ENCODE data around the gene CHD9.

CHD9 gene

DNA sequence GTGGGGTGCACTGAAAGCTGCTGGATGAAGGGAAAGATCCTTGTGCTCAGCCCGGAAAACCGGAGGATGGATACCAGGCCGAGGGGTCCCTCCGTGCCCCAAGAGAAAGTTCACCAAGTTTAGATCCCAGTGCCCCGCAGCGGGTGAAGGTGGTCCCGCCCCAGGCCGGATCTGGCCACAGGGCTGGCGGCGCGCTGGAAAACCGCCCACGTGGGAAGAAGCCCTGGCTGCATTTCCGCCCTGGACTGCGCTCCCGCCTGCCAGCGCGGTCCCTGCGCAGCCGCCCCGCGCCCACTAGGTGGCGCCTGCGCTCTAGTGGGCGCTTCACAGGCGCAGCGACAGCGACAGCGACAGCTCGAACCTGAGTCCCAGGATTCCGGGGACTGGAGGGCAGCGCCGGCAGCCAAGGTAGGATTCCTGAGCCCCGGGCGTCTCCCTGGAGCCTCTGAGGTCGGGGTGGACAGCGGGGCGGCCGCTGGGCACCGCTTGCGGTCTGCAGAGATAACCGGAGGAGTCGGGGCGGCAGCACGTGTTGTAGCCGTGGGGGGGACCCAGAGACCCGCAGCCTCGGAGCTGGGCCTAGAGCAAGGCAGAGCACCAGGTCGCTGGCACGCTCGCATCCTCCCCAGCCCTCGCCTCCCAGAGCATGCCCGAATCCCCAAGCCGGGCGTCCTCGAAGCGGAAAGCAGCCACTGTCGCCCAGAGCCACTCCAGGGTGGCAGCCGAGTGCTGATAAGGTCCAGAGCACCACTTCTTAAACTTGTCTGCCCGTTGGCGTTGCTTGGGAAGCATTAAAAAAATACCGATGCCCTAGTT lies at the start of gene CHD9:
TSS of gene CHD9 (plus strand) at position 322 of the 816 bp plus-strand sequence. CDS start 101,099 bp downstream, outside the sequence.
- Histone ChIP-seq H3K27ac (ENCODE audit: extremely low read depth, low read depth, low read length) (peak within 1 kb of the TSS; percentile 73; the same call in 1 of the 2 replicates), H3K4me1 (ENCODE audit: control insufficient read depth, insufficient read depth, low read length) (no peaks in the 10 kb centered on the region), H3K4me3 (ENCODE audit: low read depth, low read length) (peak within 1 kb of the TSS; percentile 65), H3K36me3 (ENCODE audit: control insufficient read depth in 2 of 2, insufficient read depth in 1 of 2, low read length in 2 of 2) (no peaks in the 10 kb centered on the region), H3K9me3 (ENCODE audit: control insufficient read depth, insufficient read depth, low read depth, low read length) (no peaks in the 10 kb centered on the region)
- ChIA-PET CTCF (interaction anchor here (0.6 to 2.0 kb wide), 21 partner anchors 22 to 1908 kb away, joined by 3 to 12 read pairs (median 3); no protein-coding TSS in a partner anchor), POLR2A (interaction anchor here (0.8 to 1.5 kb wide), 6 partner anchors 45 to 228 kb away, joined by 3 to 7 read pairs (median 4); no protein-coding TSS in a partner anchor)
- TF ChIP-seq ZNF121 (tag by site-specific recombination; IDR thresholded peaks at IDR 0.05) (no peak), ZNF362 (tag by site-specific recombination; IDR thresholded peaks at IDR 0.05) (0 out of 2 replicates have a peak, but pooled peaks have one; percentile 10), GLIS1 (tag by site-specific recombination; IDR thresholded peaks at IDR 0.05) (no peak), ZNF837 (tag by site-specific recombination; IDR thresholded peaks at IDR 0.05) (no peak), ZNF777 (tag by site-specific recombination; IDR thresholded peaks at IDR 0.05; ENCODE audit: borderline replicate concordance) (no peak), EGR2 (tag by site-specific recombination; IDR thresholded peaks at IDR 0.05; ENCODE audit: low read depth) (peak; percentile 68), SALL2 (tag by site-specific recombination; IDR thresholded peaks at IDR 0.05; ENCODE audit: borderline replicate concordance) (no peak), ELK4 (IDR thresholded peaks at IDR 0.05; ENCODE audit: borderline replicate concordance, low read depth, low read length) (no peak), ZNF248 (tag by site-specific recombination; IDR thresholded peaks at IDR 0.05) (no peak), ZIC2 (tag by site-specific recombination; IDR thresholded peaks at IDR 0.05) (peak; percentile 89), ZNF548 (tag by site-specific recombination; IDR thresholded peaks at IDR 0.05) (no peak), SP2 (tag by site-specific recombination; IDR thresholded peaks at IDR 0.05) (peak; percentile 79), ZNF639 (tag by site-specific recombination; IDR thresholded peaks at IDR 0.05) (no peak), OSR2 (tag by site-specific recombination; IDR thresholded peaks at IDR 0.05) (no peak), KLF7 (tag by site-specific recombination; IDR thresholded peaks at IDR 0.05; ENCODE audit: borderline replicate concordance) (no peak), ZBTB21 (tag by site-specific recombination; IDR thresholded peaks at IDR 0.05) (no peak), FEZF1 (tag by site-specific recombination; IDR thresholded peaks at IDR 0.05) (no peak), ZNF175 (tag by site-specific recombination; IDR thresholded peaks at IDR 0.05) (no peak), ZNF624 (tag by site-specific recombination; IDR thresholded peaks at IDR 0.05) (no peak), IKZF3 (tag by site-specific recombination; IDR thresholded peaks at IDR 0.05) (peak; percentile 87), MEIS1 (CRISPR knock-in tag; IDR thresholded peaks at IDR 0.05; ENCODE audit: borderline replicate concordance) (no peak), ZNF341 (tag by site-specific recombination; IDR thresholded peaks at IDR 0.05; ENCODE audit: low read depth) (0 out of 2 replicates have a peak, but pooled peaks have one; percentile 16), ZNF707 (tag by site-specific recombination; IDR thresholded peaks at IDR 0.05) (no peak), ZNF654 (tag by site-specific recombination; IDR thresholded peaks at IDR 0.05; ENCODE audit: low read depth) (peak; percentile 71), ZNF501 (tag by site-specific recombination; IDR thresholded peaks at IDR 0.05) (peak; percentile 69; the same call in 1 of the 2 replicates), KLF1 (tag by site-specific recombination; IDR thresholded peaks at IDR 0.05) (no peak)
- TF ChIP-seq, protein P1, sequence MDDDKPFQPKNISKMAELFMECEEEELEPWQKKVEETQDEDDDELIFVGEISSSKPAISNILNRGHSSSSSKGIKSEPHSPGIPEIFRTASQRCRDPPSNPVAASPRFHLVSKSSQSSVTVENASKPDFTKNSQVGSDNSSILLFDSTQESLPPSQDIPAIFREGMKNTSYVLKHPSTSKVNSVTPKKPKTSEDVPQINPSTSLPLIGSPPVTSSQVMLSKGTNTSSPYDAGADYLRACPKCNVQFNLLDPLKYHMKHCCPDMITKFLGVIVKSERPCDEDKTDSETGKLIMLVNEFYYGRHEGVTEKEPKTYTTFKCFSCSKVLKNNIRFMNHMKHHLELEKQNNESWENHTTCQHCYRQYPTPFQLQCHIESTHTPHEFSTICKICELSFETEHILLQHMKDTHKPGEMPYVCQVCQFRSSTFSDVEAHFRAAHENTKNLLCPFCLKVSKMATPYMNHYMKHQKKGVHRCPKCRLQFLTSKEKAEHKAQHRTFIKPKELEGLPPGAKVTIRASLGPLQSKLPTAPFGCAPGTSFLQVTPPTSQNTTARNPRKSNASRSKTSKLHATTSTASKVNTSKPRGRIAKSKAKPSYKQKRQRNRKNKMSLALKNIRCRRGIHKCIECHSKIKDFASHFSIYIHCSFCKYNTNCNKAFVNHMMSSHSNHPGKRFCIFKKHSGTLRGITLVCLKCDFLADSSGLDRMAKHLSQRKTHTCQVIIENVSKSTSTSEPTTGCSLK (tag by site-specific recombination; IDR thresholded peaks at IDR 0.05) = no peak
- TF ChIP-seq, protein P2, sequence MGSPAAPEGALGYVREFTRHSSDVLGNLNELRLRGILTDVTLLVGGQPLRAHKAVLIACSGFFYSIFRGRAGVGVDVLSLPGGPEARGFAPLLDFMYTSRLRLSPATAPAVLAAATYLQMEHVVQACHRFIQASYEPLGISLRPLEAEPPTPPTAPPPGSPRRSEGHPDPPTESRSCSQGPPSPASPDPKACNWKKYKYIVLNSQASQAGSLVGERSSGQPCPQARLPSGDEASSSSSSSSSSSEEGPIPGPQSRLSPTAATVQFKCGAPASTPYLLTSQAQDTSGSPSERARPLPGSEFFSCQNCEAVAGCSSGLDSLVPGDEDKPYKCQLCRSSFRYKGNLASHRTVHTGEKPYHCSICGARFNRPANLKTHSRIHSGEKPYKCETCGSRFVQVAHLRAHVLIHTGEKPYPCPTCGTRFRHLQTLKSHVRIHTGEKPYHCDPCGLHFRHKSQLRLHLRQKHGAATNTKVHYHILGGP (tag by site-specific recombination; IDR thresholded peaks at IDR 0.05) = no peak

Measured in HEK293 (cell line).